Measurements from ENCODE around the gene SLC27A4.

SLC27A4 gene
- long read RNA-seq, donor 1, partial matches to known transcripts, result 0 of 3 reads
- long read RNA-seq, donor 1, other reads (novel, unspliced or antisense), result 0 of 3 reads
- long read RNA-seq, donor 2, partial matches to known transcripts, result 0 of 2 reads
- long read RNA-seq, donor 2, other reads (novel, unspliced or antisense), result 0 of 2 reads
- long read RNA-seq, donor 3, partial matches to known transcripts, result 5 of 6 reads
- long read RNA-seq, donor 3, other reads (novel, unspliced or antisense), result 0 of 6 reads
- long read RNA-seq, donor 4, result 0 reads
- long read RNA-seq, donor 5, partial matches to known transcripts, result 0 of 3 reads
- long read RNA-seq, donor 5, other reads (novel, unspliced or antisense), result 0 of 3 reads
- long read RNA-seq, donor 6, partial matches to known transcripts, result 0 of 2 reads
- long read RNA-seq, donor 6, other reads (novel, unspliced or antisense), result 0 of 2 reads
- long read RNA-seq, donor 7, partial matches to known transcripts, result 8 of 9 reads
- long read RNA-seq, donor 7, other reads (novel, unspliced or antisense), result 0 of 9 reads
- long read RNA-seq, donor 8, partial matches to known transcripts, result 0 of 1 reads
- long read RNA-seq, donor 8, other reads (novel, unspliced or antisense), result 0 of 1 reads

DNA sequence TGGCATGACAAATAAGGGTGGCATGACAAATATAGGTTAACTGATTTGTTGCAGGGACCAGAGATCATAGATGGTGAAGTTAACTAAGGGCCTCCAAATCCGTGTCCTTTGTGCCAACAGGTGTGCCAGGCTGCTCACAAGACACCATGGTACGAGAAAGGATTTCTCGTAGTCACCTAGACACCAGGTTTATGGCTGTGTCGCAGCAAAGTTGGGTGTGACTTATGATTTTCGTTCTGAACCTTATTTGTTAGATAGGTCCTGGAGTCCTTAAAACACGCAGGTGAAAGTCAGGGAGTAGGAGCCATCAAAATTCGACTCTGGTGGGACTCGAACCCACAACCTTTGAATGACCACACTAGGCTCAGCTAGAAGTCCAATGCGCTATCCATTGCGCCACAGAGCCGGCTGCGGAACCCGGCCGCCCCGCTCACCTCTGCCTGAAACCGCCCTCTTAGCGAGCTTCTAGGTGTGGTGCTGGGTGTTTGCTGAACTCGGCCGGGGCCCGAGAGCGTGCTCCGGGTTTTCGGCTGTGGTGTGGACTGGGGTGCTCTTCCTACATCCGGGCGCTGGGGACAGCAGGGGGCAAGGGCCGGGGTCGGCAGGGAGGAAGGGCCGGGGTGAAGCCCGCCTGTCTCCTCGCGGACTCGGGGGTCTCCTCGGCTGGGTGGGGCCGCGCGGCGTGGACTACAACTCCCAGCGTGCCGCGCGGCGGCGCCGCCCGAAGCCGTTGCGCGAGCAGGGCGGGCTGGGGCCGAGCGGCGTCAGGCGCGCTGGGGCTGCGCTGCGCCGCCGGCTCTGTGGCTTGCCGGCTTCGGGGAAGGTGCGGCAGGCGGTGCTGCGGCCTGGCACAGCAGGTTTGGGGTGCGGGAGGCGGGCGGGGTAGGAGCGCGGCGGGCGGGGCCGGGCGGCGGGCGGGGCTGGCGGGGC lies at the start of gene SLC27A4:
Gene SLC27A4 (plus strand): TSS at position 767 of the 930 bp plus-strand sequence. CDS start 2,606 bp downstream, outside the sequence.
- peak; percentile 82 for DNase-seq

DNA sequence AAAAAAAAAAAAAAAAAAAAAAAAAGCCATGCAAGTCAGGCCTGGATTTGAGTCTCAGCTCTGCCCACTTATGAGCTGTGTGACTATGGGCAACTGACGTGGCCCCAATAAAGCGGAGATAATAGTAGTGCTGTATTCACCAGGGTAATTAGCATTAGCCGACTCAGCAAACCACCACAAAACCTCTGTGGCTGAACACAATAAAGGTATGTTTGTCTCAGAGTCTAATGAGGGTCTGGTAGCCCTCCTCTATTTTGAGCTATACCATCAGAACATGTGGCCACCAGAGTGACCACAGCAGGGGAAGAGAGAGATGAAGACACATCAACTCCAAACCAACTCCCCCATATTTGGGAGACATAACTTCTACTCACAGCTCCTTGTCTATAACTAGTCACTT lies 48.3 kb upstream of the SLC27A4 start:
- no peak for DNase-seq

DNA sequence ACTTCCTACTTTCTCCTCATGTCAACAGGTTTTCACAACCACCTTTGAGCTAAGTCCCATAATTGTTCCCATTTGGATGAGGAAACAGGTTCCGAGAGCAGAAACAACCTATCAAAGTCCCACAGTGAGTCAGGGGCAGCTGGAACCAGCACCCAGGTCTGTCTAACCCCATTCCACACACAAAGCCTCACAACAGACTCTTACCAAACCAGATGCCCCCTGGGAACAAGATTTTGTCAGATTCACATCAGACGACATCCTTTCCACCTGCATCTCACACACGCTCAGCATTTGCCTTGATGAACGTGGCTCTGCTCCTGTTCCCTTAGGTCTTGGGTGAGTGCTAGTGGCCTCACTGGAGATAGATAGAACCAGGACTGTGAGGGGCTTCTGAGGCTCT lies 47.2 kb upstream of the SLC27A4 start:
- DNase-seq, result no peak

DNA sequence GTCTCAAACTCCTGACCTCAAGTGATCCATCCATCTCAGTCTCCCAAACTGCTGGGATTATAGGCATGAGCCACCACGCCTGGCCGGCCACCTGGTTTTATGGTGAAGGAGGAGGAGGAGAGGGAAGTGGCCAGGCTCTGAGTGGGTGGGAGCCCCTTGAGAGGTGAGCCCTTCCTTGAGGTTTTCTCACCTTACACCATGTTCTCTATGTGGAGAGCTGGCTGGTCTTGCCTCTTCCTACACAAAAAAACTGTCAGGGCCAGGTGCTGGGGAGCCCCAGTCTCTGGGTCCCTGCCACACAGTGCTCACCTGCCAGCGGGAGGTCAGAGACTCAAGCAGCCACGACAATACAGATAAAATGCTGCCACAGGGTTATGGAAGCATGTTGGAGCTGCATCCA lies 46.2 kb upstream of the SLC27A4 start:
- DNase-seq, result no peak

DNA sequence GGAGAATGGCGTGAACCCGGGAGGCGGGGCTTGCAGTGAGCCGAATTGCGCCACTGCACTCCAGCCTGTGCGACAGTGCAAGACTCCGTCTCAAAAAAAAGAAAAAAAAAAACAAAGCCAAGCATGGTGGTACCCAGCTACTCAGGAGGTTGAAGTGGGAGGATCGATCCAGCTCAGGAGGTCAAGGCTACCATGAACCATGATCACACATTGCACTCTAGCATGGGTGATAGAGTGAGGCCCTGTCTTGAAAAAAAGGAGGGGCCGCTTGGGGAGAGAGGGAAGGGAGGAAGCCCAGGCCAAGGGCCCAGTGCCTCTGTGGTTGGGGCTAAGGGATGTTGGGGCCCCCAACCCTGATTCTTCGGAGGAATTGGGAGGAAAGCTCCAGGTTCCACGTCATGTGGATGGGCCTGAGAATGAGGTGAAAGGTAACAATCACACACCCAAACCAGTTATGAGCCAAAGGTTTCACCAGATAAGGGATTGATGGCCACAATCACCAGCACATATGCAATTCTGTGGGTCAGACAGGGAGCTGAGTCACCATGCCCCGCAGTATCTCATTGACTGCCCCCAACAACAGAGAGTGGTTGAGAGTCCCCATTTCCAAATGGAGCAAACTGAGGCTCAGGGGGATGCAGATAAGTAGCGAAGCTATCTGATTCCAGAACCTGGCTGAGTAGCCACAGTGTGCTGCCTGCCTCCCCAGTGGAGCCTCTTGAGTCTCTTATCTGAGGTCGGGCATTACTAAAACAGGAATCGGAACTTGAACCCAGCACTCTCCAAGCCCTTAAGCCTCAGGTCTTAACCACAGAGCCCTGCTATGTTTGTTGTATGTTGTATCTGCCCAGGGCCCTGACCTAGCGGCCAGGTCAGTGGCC lies 43.7 kb upstream of the SLC27A4 start:
- DNase-seq, result no peak

DNA sequence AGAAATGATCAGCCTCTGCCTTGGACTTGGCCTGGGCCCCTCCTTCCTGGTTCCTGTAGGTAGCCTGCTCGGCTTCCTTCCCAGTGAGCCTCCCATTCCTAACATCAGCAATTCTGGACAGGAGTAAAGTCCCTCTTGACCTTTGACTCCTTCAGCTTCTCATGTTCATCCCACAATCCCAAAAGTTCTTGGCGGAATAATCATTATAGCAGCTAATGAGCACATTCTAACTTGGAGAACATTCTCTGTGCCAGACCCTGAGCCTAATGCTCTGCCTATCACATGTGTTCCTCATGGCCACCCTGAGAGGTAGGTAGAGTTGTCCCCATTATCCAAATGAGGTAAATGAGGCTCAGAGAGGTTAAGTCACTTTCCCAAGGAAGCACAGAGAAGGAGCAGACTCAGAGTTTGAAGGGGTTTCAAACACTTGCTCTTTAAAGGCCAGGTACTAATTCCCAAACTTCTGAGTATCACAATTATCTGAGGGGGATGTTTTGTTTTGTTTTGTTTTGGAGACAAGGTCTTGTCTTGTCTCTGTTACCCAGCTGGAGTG lies 43.0 kb upstream of the SLC27A4 start:
- no peak for DNase-seq

DNA sequence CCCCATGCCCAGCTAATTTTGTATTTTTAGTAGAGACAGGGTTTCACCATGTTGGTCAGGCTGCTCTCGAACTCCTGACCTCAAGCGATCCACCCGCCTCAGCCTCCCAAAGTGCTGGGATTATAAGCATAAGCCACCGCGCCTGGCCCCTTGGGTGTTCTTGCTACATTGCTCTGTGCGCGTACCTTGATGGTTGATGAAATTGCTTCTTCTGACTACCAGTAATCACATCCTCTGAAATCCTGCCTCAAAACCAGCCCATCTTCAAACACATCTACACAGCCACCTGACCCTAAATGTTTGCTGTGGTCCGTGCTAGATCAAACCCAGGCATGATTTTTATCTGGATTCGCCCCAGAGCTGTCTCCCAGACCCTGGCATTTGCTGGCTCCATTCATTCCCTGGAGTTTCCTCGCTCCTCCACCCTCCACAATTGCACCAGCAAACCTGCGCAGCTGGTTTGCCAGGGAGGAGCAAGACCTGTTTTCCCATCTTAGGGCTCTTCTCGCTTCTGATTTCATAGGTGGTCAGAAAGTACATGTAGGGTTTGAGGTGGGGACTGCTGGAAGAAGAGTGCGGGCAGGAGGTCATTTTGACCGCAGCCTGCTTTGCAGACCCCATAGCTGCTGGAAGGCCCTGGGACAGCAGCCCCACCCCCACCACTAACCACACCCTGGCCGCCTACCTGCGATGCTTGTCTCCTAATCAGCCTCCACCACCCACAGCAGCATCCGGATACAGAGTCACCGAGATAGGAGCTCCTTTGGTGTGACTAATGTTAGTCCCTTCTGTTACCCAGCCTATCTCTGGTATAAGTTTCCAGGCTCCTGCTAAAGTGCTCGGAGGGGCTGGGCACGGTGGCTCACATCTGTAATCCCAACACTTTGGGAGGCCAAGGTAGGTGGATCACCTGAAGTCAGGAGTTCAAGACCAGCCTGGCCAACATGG lies 41.5 kb upstream of the SLC27A4 start:
- DNase-seq, result no peak

DNA sequence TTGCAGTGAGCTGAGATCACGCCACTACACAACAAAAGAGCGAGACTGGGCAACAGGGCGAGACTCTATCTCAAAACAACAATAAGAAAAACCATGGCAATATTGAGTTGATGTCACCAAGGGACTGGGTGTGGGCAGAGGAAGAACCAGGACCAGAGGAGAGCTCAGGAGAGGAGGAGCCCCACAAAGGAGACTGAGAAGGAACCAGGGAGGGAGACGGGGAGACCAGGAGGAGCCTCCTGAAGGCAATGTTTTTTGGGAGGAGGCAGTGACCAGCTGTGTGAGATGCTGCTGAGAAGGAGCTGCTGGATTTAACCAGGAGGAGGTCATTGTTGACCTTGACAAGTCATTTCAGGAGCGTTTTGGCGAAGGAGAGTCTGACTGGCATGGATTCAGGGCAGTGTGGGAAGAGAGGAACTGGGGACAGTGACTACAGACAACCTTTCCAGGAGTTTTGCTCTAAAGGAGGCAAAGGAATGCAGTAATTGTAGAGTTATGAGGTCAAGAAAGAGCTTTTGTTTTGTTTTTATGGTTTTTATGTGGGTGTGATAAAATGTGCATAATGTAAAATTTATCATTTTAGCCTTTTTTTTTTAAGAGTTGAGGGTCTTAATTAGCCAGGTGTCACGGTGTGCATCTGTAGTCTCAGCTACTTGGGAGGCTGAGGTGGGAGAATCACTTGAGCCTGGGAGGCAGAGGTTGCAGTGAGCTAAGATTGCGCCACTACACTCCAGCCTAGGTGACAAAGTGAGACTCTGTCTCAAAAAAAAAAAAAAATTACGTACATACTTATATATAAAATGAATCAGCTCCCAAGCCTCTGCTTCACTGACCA lies 36.0 kb upstream of the SLC27A4 start:
- no peak for DNase-seq

DNA sequence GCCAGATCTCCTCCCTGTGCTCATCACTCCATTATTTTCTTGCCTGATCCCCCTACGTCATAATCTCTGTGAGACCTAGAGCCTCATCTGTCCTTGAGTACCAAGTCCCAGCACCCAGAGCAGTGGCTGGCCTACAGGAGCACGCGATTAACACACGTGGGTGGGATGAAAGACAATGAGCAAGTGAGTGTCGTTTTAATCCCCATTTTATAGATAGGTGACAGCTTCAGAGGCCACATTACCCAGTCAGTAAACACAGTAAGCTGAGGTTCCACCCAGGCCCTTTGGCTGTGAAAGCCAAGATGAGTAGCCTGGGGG lies 35.4 kb upstream of the SLC27A4 start:
- no peak for DNase-seq

DNA sequence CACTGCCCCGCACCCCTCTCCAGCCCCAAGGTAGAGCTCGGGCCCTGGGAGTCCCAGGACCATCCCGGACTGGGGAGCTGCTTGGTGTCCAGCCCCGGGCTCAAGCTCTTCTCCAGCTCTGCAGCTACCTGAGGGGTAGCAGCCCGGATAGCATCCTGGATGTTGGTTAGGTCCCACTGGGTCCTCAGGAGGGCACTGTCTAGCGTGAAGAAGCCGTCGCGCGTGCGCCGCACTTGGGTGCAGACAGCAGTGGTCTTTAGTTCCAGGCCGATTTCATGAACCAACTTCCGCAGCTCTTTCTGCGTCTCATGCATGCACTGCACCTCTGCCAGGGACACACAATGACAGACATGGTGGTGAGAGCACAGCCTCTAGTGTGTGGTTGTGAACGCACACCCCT lies 30.8 kb upstream of the SLC27A4 start:
- no peak for DNase-seq

DNA sequence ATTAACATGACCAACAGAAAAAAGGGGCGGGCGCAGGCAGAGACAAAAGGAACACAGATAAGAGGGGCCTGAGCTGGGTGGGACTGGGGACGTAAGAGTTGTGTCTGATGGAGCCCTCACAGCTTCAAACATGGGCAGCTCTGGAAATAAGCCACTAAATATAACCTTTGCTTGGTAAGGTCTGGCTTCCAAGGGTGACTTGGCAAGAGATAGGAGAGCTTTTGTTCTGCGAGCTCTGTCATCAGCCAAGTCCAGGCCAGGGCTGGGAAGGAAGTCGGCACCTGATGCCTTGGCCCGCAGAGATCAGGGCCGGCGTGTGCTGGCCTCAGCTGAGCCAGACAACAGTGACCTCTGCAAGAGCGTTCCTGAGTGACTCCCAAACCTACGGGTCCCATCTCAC lies 29.9 kb upstream of the SLC27A4 start:
- no peak for DNase-seq

DNA sequence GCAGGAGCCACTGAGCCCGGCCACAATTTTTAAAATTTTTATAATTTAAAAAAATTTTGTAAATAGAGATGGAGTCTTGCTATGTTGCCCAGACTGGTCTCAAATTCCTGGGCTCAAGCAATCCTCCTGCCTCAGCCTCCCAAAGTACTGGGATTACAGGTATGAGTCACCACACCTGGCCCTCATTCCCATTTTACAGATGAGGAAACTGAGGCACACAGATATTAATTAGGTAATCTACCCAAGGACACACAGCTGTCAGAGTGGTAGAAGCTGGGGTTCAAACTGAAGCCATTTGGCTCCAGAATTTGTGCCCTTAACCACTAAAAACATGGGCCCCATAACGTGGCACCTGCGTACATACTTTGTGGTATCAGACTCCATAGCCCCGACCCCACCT lies 25.6 kb upstream of the SLC27A4 start:
- DNase-seq, result no peak

DNA sequence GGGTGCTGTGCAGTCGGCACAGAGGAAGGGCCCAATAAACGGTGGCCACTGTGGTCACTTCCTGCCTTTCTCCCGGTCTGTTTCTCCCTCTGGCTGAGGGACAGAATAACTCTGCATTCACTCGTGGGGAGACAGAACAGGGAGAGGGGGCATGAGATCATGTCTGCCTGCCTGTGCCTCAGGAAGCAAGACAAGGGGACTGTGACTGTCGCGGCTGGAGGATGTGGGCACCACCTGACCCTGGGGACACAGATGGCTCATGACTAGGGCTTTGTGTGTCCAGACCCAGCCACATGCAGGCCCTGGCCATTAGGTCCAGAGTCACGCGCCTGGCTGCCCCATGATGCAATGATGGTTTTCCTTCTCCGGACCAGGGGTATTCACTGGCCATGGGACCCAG lies 23.9 kb upstream of the SLC27A4 start:
- no peak for DNase-seq

DNA sequence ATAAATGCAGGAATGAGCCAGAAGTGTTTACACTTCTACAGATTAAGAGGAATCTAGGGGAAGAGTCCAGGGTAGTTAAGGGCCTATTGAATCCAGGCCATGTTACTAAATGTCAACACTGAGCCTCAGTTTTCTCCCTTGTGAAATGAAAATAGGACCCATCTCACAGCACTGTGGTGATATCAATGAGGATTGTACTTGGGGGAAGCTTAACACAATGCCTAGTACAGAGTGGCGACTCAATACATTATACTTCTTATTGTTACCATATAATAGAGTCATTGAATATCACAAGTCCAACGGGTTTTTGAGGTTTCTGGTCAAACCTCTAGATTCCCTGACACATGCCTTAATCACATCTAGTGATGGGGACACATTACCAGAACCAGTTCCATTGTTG lies 22.7 kb upstream of the SLC27A4 start:
- DNase-seq, result no peak

DNA sequence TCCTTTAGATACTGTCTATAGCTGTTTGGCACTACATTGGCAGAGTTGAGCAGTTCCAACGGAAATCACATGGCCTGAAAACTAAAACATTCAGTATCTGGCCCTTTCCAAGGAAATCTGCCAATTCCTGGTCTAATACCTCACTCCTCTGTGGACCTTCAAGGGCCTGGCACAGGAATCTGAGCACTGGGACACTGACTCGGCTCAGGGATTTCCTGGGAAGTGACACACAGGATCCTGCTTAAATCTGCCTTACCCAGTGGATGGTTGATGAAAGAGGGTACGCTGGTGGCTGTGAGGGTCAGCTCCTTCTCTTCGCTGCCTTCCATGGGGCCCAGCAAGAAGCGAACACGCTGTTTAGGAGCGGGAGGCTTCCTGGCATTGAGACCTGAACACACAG lies 19.0 kb upstream of the SLC27A4 start:
- DNase-seq, result no peak

DNA sequence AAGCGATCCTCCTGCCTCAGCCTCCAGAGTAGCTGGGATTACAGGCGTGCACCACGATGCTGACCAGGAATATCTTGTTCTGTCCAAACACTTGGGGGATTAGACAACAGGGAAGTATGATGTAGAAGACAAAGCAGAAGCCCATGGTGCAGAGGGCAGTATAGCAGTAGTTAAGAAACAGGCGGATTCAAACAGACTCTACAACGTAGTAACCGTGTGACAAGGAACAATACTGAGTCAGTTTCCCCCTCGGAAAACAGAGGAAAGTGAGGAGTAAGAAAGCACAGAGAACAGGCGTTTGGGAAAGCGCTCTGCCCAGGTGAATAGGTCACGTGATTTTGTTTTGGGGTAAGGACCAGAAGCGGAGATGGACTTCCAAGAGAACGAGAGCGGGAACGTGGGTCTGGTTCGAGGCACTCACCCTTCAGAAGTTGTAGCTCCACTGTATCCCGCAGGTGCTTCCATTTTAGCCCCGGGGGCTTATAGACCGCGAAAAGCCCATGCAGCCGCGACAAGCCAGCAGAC lies 18.4 kb upstream of the SLC27A4 start:
- no peak for DNase-seq

DNA sequence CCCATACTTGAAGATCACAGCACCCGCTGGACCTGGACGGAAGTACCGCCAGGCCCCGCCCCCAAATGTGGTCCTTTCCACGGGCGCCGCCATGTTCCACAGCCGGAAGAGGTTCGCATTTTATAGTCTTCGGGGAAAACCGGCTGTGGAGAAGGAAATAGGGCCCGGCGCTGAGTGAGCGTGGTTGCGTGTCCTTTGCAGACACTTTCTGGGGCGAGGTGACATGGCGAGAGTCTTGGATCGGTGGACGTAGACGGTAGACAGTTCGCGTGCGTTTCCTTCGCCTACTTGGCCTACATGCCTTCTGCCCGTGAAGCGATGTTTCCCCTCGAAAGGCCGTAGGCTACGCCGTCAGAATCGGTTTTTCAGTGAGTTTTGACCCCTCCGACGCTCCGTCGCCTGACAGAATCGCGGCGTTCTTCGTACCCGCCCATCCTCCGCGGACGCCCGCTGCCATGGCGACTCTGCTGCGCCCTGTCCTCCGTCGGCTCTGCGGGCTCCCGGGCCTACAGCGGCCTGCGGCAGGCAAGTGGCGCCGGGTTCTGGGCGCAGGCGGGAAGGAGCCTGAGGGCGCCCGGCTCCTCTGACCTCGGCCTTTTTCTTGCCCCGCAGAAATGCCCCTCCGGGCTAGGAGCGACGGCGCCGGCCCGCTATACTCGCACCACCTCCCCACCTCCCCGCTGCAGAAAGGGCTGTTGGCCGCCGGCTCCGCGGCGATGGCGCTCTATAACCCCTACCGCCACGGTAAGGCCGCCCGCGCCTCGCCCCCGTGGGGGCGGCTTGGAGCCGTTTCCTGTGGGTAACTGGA lies 17.7 kb upstream of the SLC27A4 start, which contains the start of the genes COQ4 and TRUB2:
Gene COQ4 (plus strand): TSS at position 436 of the 808 bp plus-strand sequence. CDS start 20 bp downstream, at position 456.
Gene TRUB2 (minus strand): TSS at position 44 of the 808 bp plus-strand sequence. CDS start 39 bp downstream, at position 5.
- peak; percentile 98 for DNase-seq

DNA sequence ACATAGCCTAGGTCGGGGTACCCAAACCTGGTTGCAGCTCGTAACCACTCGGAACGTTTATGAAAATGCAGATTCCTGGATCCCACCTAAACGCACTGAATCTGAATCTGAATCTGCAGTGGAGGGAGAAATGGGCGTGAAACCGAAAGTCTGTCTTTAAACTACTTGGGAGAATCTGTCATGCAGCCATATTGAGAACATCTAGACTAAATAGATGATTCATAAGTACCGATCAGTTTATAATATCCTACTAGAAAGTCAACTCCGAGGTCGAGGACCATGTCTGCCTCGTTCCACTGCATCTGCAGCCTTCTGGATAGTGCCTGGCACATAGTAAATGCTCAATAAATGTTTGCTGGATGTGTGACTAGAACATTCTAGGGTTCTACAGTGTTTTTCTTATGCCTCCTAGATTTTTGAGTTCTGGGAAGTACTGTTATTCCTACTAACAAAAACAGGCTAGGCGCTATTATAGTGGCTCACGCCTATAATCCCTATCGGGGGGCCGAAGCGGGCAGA lies 17.1 kb upstream of the SLC27A4 start:
- no peak for DNase-seq

All from right kidney (tissue), 9 donors.